ENCODE data around the gene FSTL5.
"Not testable (repeated sequence)": the region's sequence is repeated elsewhere in the genome, so short reads cannot be mapped to it uniquely, and the experiment has no call there.

Gene FSTL5

DNA sequence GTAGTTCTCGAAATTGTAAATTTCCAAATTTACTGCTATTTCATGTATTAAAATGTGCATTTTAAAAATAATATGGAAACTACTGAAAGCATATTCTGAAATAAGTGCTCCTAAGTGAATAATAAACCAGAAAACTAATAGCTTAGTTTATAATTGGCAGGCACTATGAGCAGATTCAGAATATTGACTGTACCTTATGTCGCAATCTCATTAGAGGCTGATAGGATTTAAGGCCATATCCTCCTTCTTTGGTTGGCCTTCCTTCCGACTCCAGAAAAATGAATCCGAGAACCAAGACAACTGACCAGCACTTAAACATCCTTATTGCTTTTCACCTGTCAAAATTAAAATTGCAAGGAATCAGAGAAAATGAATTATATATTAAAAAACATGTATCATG is 52.7 kb downstream of the FSTL5 start:
- Histone ChIP-seq H3K4me3 (no peak overlapping the region), H3K4me2 (no peak overlapping the region), H3K27ac (no peak overlapping the region), H3K27me3 (no peaks in the 10 kb centered on the region), H3K36me3 (no peaks in the 10 kb centered on the region), H4K20me1 (no peaks in the 10 kb centered on the region), H3K9me3 (replicated peaks in 1 of 11) (no peaks in the 10 kb centered on the region), H3K4me1 (peaks cover 0 to 4% (median 0%) of the 10 kb centered on the region in 10 experiments; a peak in 1 of 20 replicates), H3K9ac (no peak overlapping the region)
- peak in 1 of 11 experiments; percentile 28; a peak in 2 of 22 replicates for TF ChIP-seq Cebpa-rat (IDR thresholded peaks at IDR 0.05)

DNA sequence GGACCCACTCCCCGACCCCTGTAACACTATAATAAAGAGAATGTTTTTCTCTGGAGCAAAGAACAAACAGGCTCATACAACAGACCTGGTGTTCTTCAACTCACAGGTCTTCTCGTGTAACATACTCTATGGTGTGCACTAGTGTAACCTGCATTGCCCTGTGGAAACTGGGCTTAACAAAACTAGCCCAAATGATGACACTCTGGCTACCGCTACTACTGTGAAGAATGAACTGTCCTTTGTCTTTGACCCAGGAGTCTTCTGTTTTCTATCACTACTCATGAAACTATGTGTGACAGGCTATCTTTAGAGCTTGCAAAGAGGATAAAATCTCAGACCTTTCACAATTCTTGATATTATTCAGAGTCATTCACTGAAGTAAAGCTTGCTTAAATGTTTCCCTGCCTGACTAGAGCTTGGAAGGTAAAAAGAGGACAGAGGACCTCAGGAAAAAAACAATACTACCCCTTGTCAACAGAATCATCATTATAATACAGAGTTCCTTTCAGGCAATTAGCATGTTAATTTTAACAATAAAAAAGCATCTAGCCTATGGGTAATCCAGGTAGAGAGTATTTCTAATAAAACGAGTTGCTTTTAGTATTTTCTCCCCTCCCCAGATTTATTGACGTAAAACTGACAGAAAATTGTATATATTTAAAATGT is 59.2 kb downstream of the FSTL5 start:
- no peak overlapping the region for H3K4me2 ChIP-seq
- H3K27me3 ChIP-seq: no peaks in the 10 kb centered on the region
- no peak overlapping the region for H3K27ac ChIP-seq
- no peaks in the 10 kb centered on the region for H4K20me1 ChIP-seq
- H3K4me3 ChIP-seq: no peak overlapping the region
- no peaks in the 10 kb centered on the region for H3K4me1 ChIP-seq
- no peaks in the 10 kb centered on the region for H3K36me3 ChIP-seq
- peaks cover 0 to 9% (median 0%) of the 10 kb centered on the region in 11 experiments; a peak in 3 of 22 replicates for H3K9me3 ChIP-seq (replicated peaks in 1 of 11)
- no peak overlapping the region for H3K9ac ChIP-seq
- no peak for TF ChIP-seq Cebpa-rat (IDR thresholded peaks at IDR 0.05)

DNA sequence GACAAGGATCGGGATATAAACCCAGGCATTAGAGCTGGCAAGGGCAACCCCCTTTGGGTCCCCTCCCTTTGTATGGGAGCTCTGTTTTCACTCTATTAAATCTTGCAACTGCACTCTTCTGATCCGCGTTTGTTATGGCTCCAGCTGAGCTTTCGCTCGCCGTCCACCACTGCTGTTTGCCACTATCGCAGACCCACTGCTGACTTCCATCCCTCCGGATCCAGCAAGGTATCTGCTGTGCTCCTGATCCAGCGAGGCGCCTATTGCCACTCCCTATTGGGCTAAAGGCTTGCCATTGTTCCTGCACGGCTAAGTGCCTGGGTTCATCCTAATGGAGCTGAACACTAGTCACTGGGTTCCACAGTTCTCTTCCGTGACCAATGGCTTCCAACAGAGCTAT is 59.9 kb downstream of the FSTL5 start:
- not testable (repeated sequence) for H3K36me3 ChIP-seq; H3K9me3 ChIP-seq (replicated peaks in 1 of 11); H3K27ac ChIP-seq; H3K9ac ChIP-seq; H3K4me3 ChIP-seq; H4K20me1 ChIP-seq; H3K4me1 ChIP-seq; H3K27me3 ChIP-seq; H3K4me2 ChIP-seq

DNA sequence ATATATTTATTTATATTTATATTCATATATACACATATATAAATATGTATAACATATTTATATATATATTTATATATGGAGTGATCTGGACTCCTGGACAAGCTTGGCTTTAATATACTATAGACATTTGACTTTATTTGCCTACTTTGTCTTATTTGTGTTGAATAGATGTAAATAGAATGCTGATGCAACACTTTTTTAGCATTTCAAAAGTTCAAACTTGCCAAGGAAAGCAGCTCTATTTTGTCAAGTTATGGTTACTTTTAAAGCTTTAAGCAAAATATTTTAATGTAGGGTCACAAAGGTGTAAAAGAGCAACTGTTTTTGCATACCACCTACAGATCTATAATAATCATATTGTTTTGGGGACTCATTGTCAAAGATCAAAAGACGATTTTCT is 61.1 kb downstream of the FSTL5 start:
- H3K4me3 ChIP-seq: no peak overlapping the region
- H3K27me3 ChIP-seq: no peaks in the 10 kb centered on the region
- no peaks in the 10 kb centered on the region for H3K4me1 ChIP-seq
- no peak overlapping the region for H3K4me2 ChIP-seq
- no peak overlapping the region for H3K27ac ChIP-seq
- TF ChIP-seq Cebpa-rat (IDR thresholded peaks at IDR 0.05): no peak
- no peaks in the 10 kb centered on the region for H4K20me1 ChIP-seq
- peaks cover 0 to 9% (median 0%) of the 10 kb centered on the region in 11 experiments; a peak in 3 of 22 replicates for H3K9me3 ChIP-seq (replicated peaks in 1 of 11)
- no peaks in the 10 kb centered on the region for H3K36me3 ChIP-seq
- H3K9ac ChIP-seq: no peak overlapping the region

DNA sequence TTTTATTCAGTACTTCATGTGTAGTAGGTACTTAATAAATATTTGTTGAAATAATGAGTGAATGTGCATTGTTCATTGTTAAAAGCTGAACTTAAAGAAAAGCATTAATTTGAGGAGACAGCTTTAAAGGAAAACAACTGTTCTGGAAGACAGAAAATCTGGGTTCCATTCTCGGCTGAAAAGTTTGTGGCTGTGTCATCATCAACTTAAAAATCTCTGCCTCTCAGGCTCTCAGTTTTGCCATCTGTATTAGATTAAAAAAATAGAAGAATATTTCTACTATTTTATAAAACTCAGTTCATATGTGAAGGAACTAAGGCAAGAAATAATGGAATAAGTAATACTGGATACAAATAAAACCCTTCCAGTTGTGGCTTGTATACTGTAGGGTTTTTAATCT is 62.5 kb downstream of the FSTL5 start:
- Histone ChIP-seq H3K27me3 (no peaks in the 10 kb centered on the region), H3K36me3 (no peaks in the 10 kb centered on the region), H3K4me3 (no peak overlapping the region), H3K4me1 (no peaks in the 10 kb centered on the region), H3K9ac (no peak overlapping the region), H3K27ac (no peak overlapping the region), H4K20me1 (no peaks in the 10 kb centered on the region), H3K4me2 (no peak overlapping the region), H3K9me3 (replicated peaks in 1 of 11) (peaks cover 0 to 9% (median 0%) of the 10 kb centered on the region in 11 experiments; a peak in 3 of 22 replicates)
- TF ChIP-seq Cebpa-rat (IDR thresholded peaks at IDR 0.05): no peak

DNA sequence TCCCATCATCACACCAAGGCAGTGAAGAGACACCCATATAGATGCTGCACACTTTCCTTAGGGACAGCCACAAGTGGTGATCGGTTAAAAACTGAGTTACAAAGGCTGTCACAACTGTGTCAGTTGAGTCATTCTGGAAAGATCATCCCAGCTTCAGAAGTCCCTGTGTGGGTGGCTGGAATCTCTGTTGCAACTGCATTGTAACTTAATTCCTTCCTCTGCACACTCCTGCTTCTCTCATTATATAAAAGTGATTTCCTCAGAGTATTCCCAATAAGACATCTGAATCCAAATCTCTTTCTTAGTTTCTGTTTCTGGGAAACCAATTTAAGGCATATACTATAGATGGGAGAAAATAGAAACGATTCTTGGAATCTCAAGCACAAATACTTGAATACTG is 88.1 kb downstream of the FSTL5 start:
- H3K4me2 ChIP-seq: peak overlapping the region in 2 of 11 experiments; percentile 2 to 32; a peak in 1 of 22 replicates
- H3K9me3 ChIP-seq (replicated peaks in 1 of 11): no peaks in the 10 kb centered on the region; a peak in 1 of 22 replicates
- no peaks in the 10 kb centered on the region for H3K27me3 ChIP-seq
- peaks cover 0 to 10% (median 0%) of the 10 kb centered on the region in 10 experiments; a peak in 3 of 20 replicates for H3K4me1 ChIP-seq
- H3K36me3 ChIP-seq: no peaks in the 10 kb centered on the region
- H3K9ac ChIP-seq: no peak overlapping the region
- no peak overlapping the region for H3K27ac ChIP-seq
- no peaks in the 10 kb centered on the region for H4K20me1 ChIP-seq
- TF ChIP-seq Cebpa-rat (IDR thresholded peaks at IDR 0.05): no peak
- H3K4me3 ChIP-seq: no peak overlapping the region

DNA sequence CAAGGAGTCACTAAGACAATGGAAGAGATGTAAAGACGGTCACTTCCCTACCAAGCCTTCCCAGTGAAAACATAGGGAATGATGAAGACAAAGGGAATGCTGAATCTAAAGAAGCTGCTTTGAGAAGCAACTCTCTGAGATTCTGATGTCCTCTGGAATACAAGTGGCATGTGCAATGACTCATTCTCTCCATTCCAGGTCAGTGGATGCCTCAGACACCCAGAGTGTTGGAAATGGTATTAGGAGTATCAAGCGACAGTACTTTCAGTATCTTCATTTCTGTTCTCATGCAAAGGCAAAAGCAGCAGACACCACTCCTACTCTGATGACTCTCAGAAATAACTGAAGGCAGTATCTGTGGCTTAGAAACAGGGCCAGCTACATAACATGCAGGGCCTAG is 102.6 kb downstream of the FSTL5 start:
- Histone ChIP-seq H3K9ac (no peak overlapping the region), H3K27ac (no peak overlapping the region), H3K9me3 (replicated peaks in 1 of 11) (no peaks in the 10 kb centered on the region), H3K4me3 (no peak overlapping the region), H3K27me3 (no peaks in the 10 kb centered on the region), H3K4me2 (no peak overlapping the region), H4K20me1 (no peaks in the 10 kb centered on the region), H3K4me1 (0 out of 20 replicates have a peak, but pooled peaks cover 0 to 5% (median 0%) of the 10 kb centered on the region in 10 experiments), H3K36me3 (no peaks in the 10 kb centered on the region)
- no peak for TF ChIP-seq Cebpa-rat (IDR thresholded peaks at IDR 0.05)

DNA sequence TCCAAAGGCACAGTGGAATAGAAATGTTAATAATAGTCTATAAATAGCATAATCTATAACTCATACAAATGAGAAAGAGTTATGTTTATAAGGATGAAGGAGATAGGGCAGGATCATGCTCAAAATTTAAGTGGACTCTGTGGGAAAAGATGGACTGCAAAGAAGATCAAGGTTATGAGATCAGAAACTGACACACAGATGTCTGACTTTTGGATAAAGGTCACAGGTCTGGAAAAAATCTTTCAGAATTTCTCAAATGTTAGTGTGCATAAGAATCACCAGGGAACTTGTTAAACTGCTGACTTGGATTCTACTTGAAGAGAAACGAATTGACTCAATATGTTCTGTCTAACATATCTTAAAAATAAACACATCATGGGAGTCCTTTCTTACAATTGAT is 104.1 kb downstream of the FSTL5 start:
- H3K27ac ChIP-seq: no peak overlapping the region
- no peaks in the 10 kb centered on the region for H3K27me3 ChIP-seq
- H3K4me2 ChIP-seq: no peak overlapping the region
- H4K20me1 ChIP-seq: no peaks in the 10 kb centered on the region
- H3K36me3 ChIP-seq: no peaks in the 10 kb centered on the region
- no peak for TF ChIP-seq Cebpa-rat (IDR thresholded peaks at IDR 0.05)
- no peaks in the 10 kb centered on the region for H3K9me3 ChIP-seq (replicated peaks in 1 of 11)
- no peak overlapping the region for H3K9ac ChIP-seq
- H3K4me1 ChIP-seq: 0 out of 20 replicates have a peak, but pooled peaks cover 0 to 5% (median 0%) of the 10 kb centered on the region in 10 experiments
- H3K4me3 ChIP-seq: no peak overlapping the region

DNA sequence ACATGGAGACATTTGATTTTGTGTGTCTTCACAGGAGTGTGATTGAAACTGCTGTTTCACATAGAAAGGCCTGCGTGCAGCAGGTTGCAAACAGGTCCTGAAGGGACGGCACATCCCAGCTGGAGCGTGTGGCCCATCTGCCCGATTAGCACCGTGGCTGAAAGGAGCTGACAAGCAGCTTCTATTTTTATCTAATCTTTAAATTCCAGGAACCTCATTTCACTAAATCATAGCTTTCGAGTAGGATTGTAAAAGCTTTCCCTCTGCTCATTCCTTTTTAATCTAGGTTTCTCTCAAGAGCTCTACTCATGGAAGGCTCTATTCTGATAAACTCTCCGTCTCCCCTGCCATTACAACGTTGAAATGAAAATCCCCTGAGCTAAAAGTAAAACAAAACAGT is 106.8 kb downstream of the FSTL5 start:
- Histone ChIP-seq H4K20me1 (no peaks in the 10 kb centered on the region), H3K9me3 (replicated peaks in 1 of 11) (no peaks in the 10 kb centered on the region), H3K27ac (no peak overlapping the region), H3K4me3 (no peak overlapping the region), H3K27me3 (no peaks in the 10 kb centered on the region), H3K4me1 (0 out of 20 replicates have a peak, but pooled peaks cover 0 to 5% (median 0%) of the 10 kb centered on the region in 10 experiments), H3K4me2 (no peak overlapping the region), H3K9ac (no peak overlapping the region), H3K36me3 (no peaks in the 10 kb centered on the region)
- no peak for TF ChIP-seq Cebpa-rat (IDR thresholded peaks at IDR 0.05)

DNA sequence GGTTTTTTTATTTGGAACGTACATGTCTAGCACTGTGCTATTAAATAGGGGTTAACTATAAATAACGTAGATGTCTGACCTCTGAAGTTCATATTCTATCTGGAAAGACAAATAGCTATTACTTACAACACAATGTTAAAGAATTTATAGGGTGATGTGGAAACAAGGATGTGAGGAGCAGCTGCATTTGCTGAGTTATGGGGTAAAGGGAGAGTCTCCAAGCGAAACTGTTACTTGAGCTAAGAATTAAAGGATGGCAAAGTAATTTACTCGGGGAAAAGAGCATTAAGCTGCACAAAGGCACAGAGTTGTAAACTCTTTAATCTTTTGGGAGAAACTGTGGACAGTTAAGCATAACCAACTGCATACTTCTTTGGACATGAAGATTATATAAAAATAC is 117.7 kb downstream of the FSTL5 start:
- H3K4me3 ChIP-seq: no peak overlapping the region
- no peaks in the 10 kb centered on the region for H4K20me1 ChIP-seq
- H3K4me2 ChIP-seq: no peak overlapping the region
- no peak for TF ChIP-seq Cebpa-rat (IDR thresholded peaks at IDR 0.05)
- H3K27ac ChIP-seq: no peak overlapping the region
- H3K9ac ChIP-seq: no peak overlapping the region
- no peaks in the 10 kb centered on the region for H3K4me1 ChIP-seq
- no peaks in the 10 kb centered on the region for H3K9me3 ChIP-seq (replicated peaks in 1 of 11)
- no peaks in the 10 kb centered on the region for H3K36me3 ChIP-seq
- H3K27me3 ChIP-seq: no peaks in the 10 kb centered on the region
